Measurements from ENCODE around the gene CCL2. TPM values are rescaled to one million over a fixed set of nuclear protein-coding genes. Genes with fewer than 3 reads are reported as not detected.

CCL2 gene
- total and polyA plus RNA-seq, 3 experiments from 2014 or later: 5.5 to 6.6 TPM; not detected in 1

DNA sequence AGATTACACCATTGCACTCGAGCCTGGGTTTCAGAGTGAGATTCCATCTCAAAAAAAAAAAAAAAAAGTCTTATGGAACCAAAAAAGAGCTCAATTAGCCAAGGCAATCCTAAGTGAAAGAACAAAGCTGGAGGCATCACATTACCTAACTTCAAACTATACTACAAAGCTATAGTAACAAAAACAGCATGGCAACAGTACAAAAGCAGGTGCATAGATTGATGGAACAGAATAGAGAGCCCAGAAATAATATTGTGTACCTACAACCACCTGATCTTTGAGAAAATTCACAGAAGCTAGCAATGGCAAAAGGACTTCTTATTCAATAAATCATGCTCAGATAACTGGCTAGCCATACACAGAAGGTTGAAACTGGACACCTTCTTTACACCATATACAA is 24.7 kb upstream of the CCL2 start:
- Mint-ChIP-seq H3K27me3 (peaks cover 17 to 71% of the 10 kb centered on the region in 2 donors), H3K4me3 (no peak overlapping the region), H3K36me3 (no peaks in the 10 kb centered on the region), H3K27ac (no peak overlapping the region), H3K4me1 (no peaks in the 10 kb centered on the region), H3K9me3 (peaks cover 8 to 15% (median 14%) of the 10 kb centered on the region in 5 donors)
- CTCF ChIA-PET: no interaction called here
- Histone ChIP-seq H3K4me1 (ENCODE audit: insufficient read depth, low read length) (no peaks in the 10 kb centered on the region), H3K36me3 (ENCODE audit: insufficient read depth, low read length) (no peaks in the 10 kb centered on the region), H3K9me3 (ENCODE audit: low read length) (no peaks in the 10 kb centered on the region), H3K27ac (ENCODE audit: low read depth, low read length) (no peak overlapping the region), H3K27me3 (ENCODE audit: insufficient read depth, low read length, poor library complexity, severe bottlenecking) (no peaks in the 10 kb centered on the region), H3K4me3 (ENCODE audit: low read length) (no peak overlapping the region)
- DNase-seq: no peak
- POLR2A ChIA-PET: no interaction called here

- Histone ChIP-seq H3K27ac (ENCODE audit: low read depth, low read length) (no peak overlapping the region), H3K4me1 (ENCODE audit: insufficient read depth, low read length) (no peaks in the 10 kb centered on the region), H3K36me3 (ENCODE audit: insufficient read depth, low read length) (no peaks in the 10 kb centered on the region), H3K4me3 (ENCODE audit: low read length) (no peak overlapping the region), H3K27me3 (ENCODE audit: insufficient read depth, low read length, poor library complexity, severe bottlenecking) (no peaks in the 10 kb centered on the region), H3K9me3 (ENCODE audit: low read length) (no peaks in the 10 kb centered on the region)
- H3K9me3 Mint-ChIP-seq: peaks cover 2 to 11% (median 8%) of the 10 kb centered on the region in 5 donors
- H3K4me3 Mint-ChIP-seq: no peak overlapping the region
- H3K27ac Mint-ChIP-seq: no peak overlapping the region
- DNase-seq: no peak
- no peaks in the 10 kb centered on the region for H3K4me1 Mint-ChIP-seq
- CTCF ChIA-PET: no interaction called here
- H3K36me3 Mint-ChIP-seq: no peaks in the 10 kb centered on the region
- POLR2A ChIA-PET: no interaction called here
- H3K27me3 Mint-ChIP-seq: peaks cover 24 to 53% of the 10 kb centered on the region in 2 donors
Observed at GRCh38 chr17:34234616-34235015, 20.5 kb upstream of the CCL2 start.

DNA sequence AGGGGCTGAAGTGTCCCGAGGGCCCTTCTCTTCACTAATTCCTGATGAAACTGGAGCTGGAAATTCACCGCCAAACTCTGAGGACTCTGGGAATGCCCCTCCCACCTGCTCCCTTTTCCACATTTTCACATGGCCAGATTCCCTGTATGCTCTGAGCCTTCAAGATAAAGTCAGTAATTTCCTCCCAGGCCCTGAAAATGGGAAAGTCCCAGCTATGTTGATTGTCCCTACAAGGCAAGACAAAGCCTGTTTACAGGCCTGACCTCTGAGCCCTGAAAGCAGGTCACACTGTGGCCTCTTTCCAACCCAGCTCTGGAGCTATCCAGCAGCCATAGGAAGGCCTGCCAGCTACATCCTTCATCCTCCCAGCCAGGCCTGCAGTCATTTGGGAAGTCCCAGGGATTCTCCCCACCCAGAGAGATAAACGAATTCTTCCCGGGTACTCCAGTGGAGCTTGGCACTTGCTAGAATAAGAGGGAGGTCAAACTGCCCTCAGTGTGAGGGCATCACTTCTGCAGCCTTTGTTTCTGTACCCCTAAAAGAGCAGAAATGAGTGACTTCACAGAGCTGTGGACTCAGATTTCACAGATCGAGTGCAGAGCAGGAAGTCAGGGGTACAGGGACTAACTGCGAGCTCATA is 19.6 kb upstream of the CCL2 start:
- Histone ChIP-seq H3K4me3 (ENCODE audit: low read length) (no peak overlapping the region), H3K27ac (ENCODE audit: low read depth, low read length) (no peak overlapping the region), H3K27me3 (ENCODE audit: insufficient read depth, low read length, poor library complexity, severe bottlenecking) (no peaks in the 10 kb centered on the region), H3K36me3 (ENCODE audit: insufficient read depth, low read length) (no peaks in the 10 kb centered on the region), H3K9me3 (ENCODE audit: low read length) (no peaks in the 10 kb centered on the region), H3K4me1 (ENCODE audit: insufficient read depth, low read length) (no peaks in the 10 kb centered on the region)
- H3K4me3 Mint-ChIP-seq: no peak overlapping the region
- H3K9me3 Mint-ChIP-seq: peaks cover 0 to 4% (median 4%) of the 10 kb centered on the region in 5 donors
- CTCF ChIA-PET: no interaction called here
- no peaks in the 10 kb centered on the region for H3K36me3 Mint-ChIP-seq
- H3K27me3 Mint-ChIP-seq: peaks cover 20 to 53% of the 10 kb centered on the region in 2 donors
- DNase-seq: no peak
- no peak overlapping the region for H3K27ac Mint-ChIP-seq
- no peaks in the 10 kb centered on the region for H3K4me1 Mint-ChIP-seq
- POLR2A ChIA-PET: no interaction called here

DNA sequence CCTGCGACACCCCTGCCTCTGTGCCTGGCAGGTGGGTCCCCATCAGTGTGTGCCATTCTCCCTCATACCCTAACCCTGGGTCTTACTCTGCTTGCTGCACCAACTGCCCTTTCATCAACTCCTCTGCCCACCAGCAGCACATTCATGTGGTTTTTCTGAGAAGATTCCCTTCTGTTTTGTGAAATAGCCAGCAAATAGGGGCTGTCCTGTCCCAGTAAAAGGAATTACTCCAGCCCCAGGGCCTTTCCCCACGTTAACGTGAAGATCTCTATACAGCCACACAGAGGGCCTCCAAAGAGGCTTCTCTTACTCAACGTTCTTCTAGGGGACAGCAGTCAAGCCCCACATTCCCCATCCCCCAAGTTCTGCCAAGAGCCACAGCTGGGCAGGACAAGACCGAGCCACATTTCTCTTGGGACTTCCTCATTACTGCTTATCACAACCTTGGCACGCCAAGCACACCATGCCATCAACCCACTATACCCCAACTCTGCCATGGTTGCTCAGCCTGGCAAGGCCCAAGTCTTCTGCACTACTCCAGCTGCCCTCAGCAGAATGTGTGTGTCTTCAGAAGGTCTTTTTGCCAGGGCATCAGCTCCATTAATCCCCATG is 18.7 kb upstream of the CCL2 start:
- Histone ChIP-seq H3K9me3 (ENCODE audit: low read length) (no peaks in the 10 kb centered on the region), H3K4me3 (ENCODE audit: low read length) (no peak overlapping the region), H3K27ac (ENCODE audit: low read depth, low read length) (no peak overlapping the region), H3K27me3 (ENCODE audit: insufficient read depth, low read length, poor library complexity, severe bottlenecking) (no peaks in the 10 kb centered on the region), H3K4me1 (ENCODE audit: insufficient read depth, low read length) (no peaks in the 10 kb centered on the region), H3K36me3 (ENCODE audit: insufficient read depth, low read length) (no peaks in the 10 kb centered on the region)
- Mint-ChIP-seq H3K27ac (no peak overlapping the region), H3K36me3 (no peaks in the 10 kb centered on the region), H3K9me3 (no peaks in the 10 kb centered on the region), H3K4me3 (no peak overlapping the region), H3K27me3 (peaks cover 20 to 45% of the 10 kb centered on the region in 2 donors), H3K4me1 (no peaks in the 10 kb centered on the region)
- POLR2A ChIA-PET: no interaction called here
- CTCF ChIA-PET: no interaction called here
- DNase-seq: no peak

DNA sequence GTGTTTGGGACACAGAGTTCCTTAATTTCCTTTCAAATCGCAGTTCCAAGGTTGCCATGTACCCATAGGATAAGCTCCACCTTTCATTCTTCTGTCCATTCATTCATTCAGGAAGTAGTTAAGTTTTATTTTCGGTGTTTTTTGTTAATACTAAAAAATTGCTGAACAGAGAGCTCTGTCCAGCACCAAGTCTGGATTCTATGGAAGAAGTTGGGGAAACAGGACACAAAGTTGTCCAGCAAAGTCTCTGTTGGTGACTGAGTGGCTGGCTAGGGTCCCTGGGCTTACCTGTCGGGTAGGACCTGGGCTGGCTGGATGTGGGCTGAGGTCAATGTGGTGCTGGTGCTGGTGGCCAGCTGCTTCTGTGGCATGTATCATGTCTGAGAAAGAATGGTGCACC is 17.6 kb upstream of the CCL2 start:
- Histone ChIP-seq H3K4me1 (ENCODE audit: insufficient read depth, low read length) (no peaks in the 10 kb centered on the region), H3K4me3 (ENCODE audit: low read length) (no peak overlapping the region), H3K36me3 (ENCODE audit: insufficient read depth, low read length) (no peaks in the 10 kb centered on the region), H3K27me3 (ENCODE audit: insufficient read depth, low read length, poor library complexity, severe bottlenecking) (no peaks in the 10 kb centered on the region), H3K27ac (ENCODE audit: low read depth, low read length) (no peak overlapping the region), H3K9me3 (ENCODE audit: low read length) (no peaks in the 10 kb centered on the region)
- DNase-seq: no peak
- ChIA-PET POLR2A (no interaction called here), CTCF (no interaction called here)
- H3K4me1 Mint-ChIP-seq: no peaks in the 10 kb centered on the region
- no peaks in the 10 kb centered on the region for H3K36me3 Mint-ChIP-seq
- peaks cover 14 to 42% of the 10 kb centered on the region in 2 donors for H3K27me3 Mint-ChIP-seq
- no peak overlapping the region for H3K4me3 Mint-ChIP-seq
- no peaks in the 10 kb centered on the region for H3K9me3 Mint-ChIP-seq
- H3K27ac Mint-ChIP-seq: no peak overlapping the region

DNA sequence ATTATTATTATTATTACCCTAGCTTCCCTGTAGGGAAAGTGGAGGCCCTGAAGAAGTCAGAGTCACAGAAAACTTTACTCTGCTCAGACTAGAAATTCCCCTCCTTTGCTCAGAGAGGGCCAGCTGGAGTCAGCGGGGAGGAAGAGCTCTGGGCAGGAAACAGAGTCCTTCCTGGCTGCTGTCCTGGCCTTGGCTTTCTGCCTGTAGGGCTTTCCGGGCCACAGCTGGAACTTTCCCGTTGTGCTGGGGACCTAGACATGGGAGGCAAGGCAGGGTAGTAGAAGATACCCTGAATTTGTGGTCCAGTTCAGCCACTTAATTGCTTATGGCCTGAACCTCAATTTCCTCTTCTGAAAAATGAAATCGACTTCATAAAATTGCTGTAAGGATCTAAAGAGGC is 14.0 kb upstream of the CCL2 start:
- no peaks in the 10 kb centered on the region for H3K27me3 ChIP-seq (ENCODE audit: insufficient read depth, low read length, poor library complexity, severe bottlenecking)
- ChIA-PET POLR2A (no interaction called here), CTCF (no interaction called here)
- H3K27me3 Mint-ChIP-seq: peaks cover 8 to 21% of the 10 kb centered on the region in 2 donors
- H3K36me3 ChIP-seq (ENCODE audit: insufficient read depth, low read length): no peaks in the 10 kb centered on the region
- DNase-seq: no peak
- H3K9me3 ChIP-seq (ENCODE audit: low read length): no peaks in the 10 kb centered on the region
- no peak overlapping the region for H3K4me3 Mint-ChIP-seq
- no peak overlapping the region for H3K4me3 ChIP-seq (ENCODE audit: low read length)
- H3K27ac Mint-ChIP-seq: no peak overlapping the region
- no peak overlapping the region for H3K27ac ChIP-seq (ENCODE audit: low read depth, low read length)
- H3K36me3 Mint-ChIP-seq: no peaks in the 10 kb centered on the region
- no peaks in the 10 kb centered on the region for H3K4me1 Mint-ChIP-seq
- H3K4me1 ChIP-seq (ENCODE audit: insufficient read depth, low read length): no peaks in the 10 kb centered on the region
- no peaks in the 10 kb centered on the region for H3K9me3 Mint-ChIP-seq

DNA sequence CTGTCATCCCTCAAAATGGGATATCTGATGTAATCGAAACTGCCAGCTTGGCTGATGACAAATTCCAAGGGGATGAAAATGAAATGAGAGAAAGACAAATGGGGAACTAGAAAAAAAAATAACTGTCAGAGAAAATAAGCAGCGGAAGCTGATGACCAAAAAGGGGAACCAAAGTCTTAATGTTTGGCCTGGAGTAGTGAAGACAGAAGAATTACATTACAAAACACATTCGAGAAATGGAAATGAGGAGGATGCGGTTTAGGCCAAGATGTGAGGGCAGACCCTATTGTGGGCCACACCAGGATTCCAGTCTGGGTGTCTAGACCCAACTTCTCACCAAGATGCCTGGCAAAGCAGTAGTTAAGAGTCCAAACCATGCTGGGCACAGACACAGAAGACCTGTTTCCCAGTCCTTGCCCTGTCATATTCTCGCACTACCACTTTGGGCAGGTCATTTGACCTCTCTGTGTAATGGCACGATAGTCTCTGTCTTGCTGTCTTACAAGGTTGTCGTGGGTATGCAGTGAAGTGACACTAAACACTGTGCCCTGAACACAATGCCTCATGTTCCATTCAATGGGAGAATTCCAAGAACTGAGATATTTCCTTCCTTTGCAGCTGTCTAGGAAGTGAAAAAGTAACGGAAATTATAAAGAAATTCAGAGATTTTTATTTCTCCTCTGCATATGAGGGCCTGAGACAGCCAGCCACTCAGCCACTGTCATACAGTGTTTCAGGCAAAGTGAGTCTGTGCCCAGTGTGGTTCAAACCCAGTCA is 12.3 kb upstream of the CCL2 start:
- Histone ChIP-seq H3K27me3 (ENCODE audit: insufficient read depth, low read length, poor library complexity, severe bottlenecking) (no peaks in the 10 kb centered on the region), H3K4me1 (ENCODE audit: insufficient read depth, low read length) (no peaks in the 10 kb centered on the region), H3K27ac (ENCODE audit: low read depth, low read length) (no peak overlapping the region), H3K9me3 (ENCODE audit: low read length) (no peaks in the 10 kb centered on the region), H3K36me3 (ENCODE audit: insufficient read depth, low read length) (no peaks in the 10 kb centered on the region), H3K4me3 (ENCODE audit: low read length) (no peak overlapping the region)
- Mint-ChIP-seq H3K4me1 (no peaks in the 10 kb centered on the region), H3K4me3 (peak overlapping the region in 1 of 7 donors; percentile 11), H3K36me3 (no peaks in the 10 kb centered on the region), H3K9me3 (no peaks in the 10 kb centered on the region), H3K27me3 (peaks cover 6 to 10% of the 10 kb centered on the region in 2 donors), H3K27ac (no peak overlapping the region)
- CTCF ChIA-PET: no interaction called here
- DNase-seq: no peak
- POLR2A ChIA-PET: no interaction called here
